GM21447 (cell line): ENCODE results near the gene RGR.
A peak's percentile ranks its signal among the peaks of the same experiment; 100 is the strongest.

ENCODE experiments used
- ATAC-seq: cut with Tn5 transposase; IDR thresholded peaks from one replicate; pipeline ENCODE4 v1.9.1; 2021; ENCODE audit not compliant: unreplicated experiment

RGR gene

DNA sequence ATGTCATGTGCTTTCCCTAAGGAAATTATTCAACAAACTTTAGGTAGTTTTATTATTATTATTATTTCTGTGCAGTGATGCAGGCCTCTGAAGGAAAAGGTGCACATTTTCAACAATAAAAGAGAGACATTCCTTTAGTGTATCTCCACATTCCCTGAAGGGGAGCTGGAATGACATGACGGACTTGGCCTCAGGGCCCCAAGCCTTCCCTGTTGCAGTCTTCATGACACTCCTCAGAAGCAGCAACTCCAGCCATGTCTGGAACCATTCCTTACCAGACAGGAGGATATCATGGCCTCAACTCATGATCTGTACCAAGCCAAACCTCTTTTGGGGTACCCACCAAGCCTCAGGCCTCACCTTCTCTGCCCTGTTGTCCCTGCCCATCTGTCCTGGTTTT is 48.3 kb downstream of the RGR start:
- no peak for ATAC-seq

DNA sequence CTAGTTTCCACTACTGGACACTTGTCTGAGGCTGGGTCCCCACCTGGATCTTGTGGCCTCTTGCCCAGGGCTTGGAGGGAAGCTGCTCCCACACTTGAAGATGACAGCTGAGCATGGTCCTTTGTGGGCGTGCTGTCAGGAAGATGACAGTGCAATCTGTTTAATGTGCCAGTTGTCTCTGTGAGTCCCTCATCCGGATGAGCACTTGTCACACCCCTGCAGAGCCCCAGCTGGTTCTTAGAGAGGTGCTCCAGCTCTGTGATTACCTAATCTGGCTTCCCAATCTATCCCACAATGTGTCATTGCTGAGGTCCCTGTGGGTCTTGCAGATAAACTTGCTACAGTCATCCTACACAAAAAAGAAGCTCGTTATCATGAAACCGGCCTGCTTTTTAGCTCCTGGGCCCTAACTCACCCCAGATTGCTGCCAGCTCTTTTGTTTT is 48.7 kb downstream of the RGR start:
- ATAC-seq = no peak

DNA sequence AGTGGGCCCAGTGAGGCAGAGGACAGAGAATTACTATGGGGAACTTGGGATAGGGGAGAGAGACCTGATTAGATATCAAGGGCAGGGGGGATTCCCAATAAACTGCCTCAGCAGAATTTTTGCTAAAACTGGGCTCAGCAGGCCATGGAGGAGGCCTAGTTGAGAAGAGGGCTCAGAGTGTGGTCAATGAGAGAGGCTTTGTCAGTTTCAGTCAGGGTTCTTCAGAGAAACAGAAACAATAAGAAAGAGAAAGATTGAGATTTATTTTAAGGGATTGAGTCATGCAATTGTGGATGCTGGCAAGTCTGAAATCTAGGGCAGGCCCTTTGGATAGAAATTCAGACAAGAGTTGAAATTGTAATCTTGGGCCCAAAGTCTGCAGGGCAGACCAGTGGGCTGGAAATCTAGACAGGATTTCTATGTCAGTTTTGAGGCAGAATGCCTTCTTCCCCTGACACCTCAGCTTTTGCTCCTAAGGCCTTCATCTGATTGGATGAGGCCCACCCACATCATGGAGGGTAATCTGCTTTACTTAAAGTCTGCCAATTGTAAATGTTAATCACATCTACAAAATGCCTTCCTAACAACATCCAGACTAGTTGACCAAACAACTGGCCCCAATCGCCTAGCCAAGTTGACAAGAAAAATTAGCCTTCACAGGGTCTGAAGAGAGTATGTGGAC is 50.1 kb downstream of the RGR start:
- ATAC-seq = peak; percentile 81

DNA sequence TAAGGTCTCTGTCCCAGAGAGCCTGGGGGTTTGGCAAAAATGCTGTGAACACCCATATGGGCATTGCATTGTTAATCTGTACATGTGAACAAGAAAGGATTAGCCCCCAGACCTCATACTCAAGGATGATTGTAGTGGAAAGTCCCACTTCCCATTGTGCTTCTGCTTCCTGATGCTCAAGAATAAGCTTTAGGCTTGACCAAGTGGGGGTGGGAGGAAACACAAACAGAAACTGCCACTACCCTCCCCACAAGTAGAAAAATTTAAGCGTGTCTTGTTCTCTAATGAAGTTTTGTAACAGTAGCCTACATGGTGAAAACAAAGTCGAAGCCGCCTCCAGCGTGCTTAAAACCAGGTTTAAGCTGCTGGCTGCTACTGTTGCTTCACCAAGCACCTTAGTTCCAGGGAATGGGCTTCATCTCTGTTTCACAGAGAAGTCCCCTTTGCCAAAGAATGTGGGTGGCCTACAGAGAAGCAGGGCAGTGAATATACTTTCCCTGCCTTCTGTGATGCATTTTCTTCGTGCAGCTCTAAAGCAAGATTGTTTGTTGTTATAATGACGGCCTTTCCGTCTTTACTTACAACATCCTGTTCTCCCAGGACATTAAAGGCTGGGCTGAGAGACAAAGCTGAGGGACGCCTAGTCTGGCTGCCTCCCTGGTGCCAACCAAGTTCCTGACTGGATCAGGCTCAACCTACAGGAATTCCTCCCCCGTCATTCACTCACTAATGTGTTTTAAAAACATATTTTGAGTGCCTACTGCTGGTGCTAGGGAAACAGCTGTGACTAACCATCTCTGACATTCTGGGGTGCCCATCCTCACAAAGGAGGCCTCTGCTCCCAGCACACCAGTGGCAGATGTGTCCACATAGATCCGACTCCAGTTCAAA is 51.5 kb downstream of the RGR start:
- no peak for ATAC-seq

DNA sequence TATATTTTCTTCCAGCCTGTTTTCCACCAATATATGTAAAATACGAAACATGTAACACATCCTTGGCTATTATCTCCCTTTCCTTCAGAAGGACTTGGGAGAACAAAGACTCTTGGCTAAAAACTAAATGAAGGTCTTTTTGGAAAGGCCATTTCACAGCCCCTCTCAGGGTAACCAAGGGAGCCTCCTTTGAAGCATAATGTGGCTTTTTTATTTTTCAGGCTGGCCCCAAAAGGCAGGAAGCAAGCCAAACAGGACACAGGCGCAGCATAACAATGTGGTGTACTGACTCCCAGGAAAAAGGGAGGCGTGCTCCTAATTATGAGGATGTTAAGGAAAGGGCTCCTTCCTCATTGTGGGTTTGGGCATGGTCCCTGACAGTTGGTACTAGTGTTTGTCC is 53.2 kb downstream of the RGR start:
- no peak for ATAC-seq

DNA sequence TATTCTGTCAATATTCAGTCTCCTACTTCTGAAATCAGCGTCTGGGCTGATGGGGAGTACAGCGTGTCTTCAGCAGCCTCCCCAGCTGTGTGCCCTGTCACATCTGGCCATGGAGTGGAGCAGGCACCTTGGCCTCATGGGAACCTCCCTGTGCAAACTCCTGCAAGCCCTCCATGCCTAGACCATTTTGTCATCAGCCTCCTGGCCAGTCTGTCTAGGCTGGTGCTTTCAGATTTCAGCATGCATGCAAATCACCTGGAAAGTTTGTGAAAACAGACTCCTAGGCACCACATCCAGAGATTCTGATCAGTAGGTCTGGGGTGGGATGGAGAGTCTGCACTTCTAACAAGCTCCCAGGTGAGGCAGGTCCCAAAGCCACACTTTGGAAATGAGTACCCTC is 57.4 kb downstream of the RGR start:
- no peak for ATAC-seq

DNA sequence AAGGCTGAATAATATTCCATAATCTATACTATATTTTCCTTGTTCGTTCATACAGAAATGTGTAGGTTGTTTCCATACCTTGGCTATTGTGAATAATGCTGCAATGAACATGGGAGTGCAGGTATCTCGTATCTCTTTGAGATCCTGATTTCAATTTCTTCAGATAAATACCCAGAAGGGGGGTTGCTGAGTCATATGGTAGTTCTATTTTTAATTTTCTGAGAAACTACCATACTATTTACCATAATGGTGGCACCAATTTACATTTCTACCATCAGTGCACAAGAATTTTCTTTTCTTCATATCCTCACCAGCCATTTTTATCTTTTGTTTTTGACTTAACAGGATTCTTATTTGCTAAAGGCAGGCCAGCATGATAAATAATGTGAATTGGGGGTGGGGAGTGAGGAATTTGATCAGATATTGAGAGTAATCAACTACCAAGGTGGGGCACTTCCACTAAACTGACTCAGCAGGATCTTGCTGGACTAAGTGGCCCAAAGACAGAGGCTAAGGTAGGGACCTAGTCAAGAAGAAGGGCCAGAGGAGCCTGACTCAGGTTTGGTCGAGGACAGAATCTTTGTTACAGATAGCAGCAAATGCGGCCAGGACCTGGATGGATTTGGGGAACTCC is 62.0 kb downstream of the RGR start:
- ATAC-seq = no peak

DNA sequence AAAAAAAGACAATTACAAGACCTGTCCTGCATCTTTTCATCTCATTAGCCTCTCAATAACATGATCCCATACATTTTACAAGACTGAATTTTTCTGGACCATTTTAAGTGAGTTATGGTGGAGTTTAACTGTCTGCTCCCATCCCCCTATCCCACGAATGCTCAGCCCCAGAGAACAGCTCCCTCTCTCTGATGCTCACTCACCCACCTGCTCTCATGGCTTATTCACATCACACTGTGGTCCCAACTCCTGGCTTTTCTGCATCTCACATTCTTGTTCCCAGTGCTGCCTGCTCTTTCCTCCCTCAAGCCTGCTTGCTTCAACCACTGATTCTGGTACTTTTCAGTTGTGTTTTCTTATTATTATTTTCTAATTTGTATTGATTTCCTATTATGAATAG is 63.2 kb downstream of the RGR start:
- ATAC-seq = no peak

DNA sequence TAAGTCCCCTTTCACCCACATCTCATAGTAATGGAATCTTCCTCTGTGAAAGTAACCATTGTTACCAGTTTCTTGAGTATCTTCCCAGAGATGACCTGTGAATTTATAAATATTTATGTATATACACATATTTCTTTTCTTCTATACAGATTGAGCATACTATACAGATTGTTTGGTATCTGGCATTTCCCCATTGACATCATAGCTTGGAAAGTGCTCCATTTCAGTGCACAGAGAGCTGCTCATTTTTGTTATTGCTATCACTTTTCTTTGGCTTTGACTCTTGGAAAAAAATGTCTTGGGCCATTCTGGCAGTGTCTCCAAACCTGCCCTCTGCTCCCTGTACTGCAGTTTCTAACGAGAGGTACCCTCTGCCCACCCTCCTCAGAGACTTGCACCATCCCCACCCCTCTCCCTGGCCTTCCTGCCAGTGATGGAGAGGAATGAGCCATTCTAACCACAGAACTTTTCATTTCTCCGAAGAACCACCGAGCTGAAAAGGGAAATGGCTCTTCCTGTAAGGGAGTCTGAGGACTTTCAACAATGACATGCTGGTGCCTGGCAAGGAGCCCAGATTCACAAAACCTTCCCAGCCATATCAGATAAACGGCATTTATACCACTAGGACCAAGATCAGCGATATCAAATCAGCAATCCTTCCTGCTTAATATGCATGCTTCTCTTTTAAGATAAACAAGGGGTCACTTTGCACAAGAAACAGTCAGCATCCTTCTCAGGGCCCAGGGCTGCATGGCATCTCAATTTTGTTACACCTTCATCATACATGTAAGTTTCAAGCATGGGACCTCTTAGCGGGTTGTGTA is 63.8 kb downstream of the RGR start:
- ATAC-seq = peak; percentile 72
